ENCODE results near the gene EDAR. TPM values are rescaled to one million over a fixed set of nuclear protein-coding genes. Genes with fewer than 3 reads are reported as not detected.

EDAR gene
- total RNA-seq, 6 donors from 2014 or later = under 0.01 to 0.13 (median 0.09) TPM; not detected in 3

DNA sequence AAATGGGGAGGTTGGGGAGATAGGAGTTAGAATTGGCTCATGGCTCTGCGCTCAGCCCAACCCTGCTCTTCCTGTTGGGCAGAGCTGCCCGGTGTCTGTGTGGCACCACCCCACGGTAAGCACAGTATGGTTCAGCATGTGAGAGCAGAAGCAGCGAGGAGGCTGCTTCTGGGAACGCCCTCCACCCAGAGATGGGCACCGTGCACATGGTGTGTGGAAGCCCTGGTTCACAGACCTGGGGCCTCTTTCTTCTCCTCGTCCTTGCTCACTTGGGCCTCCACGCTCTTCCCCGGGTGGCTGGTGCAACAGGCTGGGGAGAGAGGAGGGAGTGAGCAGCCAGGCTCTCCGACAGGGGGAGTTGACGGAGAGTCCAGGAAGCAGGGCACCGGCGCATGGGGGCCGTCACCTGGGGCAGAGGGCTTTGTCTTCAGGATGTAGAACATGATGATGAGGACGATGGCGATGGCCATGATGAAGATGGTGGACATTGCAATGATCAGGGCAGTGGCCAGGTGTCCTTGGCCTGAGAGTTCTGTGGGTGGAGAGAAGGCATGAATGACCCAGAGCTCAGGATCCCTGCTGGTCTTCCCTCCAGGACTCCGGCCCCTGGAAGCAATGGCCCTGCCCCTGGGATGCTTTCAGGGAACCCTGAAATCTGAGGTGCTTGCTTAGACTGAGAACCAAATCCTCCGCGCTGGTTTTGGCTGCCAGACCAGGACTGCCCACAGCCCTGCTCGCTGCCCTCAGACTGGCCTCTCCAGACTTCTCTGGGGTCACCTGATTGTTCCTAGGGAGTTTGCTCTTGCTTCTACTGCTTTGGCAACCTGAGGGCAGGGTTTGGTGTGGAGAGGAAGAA lies 78.3 kb downstream of the EDAR start:
- H3K4me3 ChIP-seq = no peak overlapping the region
- 82 to 92% methylated on average over 18 to 20 of the region's 20 CpGs for WGBS, 2 donors
- TF ChIP-seq EP300 (IDR thresholded peaks at IDR 0.05) (no peak), POLR2AphosphoS5 (IDR thresholded peaks at IDR 0.05) (no peak), POLR2A (IDR thresholded peaks at IDR 0.05) (no peak), CTCF (IDR thresholded peaks at IDR 0.05) (no peak)
- no peak for ATAC-seq (ENCODE audit: low FRiP score in 2 of 2)
- H3K9me3 ChIP-seq = no peaks in the 10 kb centered on the region
- H3K36me3 ChIP-seq = no peaks in the 10 kb centered on the region
- no peak overlapping the region for H3K27ac ChIP-seq
- H3K4me1 ChIP-seq = no peaks in the 10 kb centered on the region
- H3K27me3 ChIP-seq = no peaks in the 10 kb centered on the region
- DNase-seq = no peak

DNA sequence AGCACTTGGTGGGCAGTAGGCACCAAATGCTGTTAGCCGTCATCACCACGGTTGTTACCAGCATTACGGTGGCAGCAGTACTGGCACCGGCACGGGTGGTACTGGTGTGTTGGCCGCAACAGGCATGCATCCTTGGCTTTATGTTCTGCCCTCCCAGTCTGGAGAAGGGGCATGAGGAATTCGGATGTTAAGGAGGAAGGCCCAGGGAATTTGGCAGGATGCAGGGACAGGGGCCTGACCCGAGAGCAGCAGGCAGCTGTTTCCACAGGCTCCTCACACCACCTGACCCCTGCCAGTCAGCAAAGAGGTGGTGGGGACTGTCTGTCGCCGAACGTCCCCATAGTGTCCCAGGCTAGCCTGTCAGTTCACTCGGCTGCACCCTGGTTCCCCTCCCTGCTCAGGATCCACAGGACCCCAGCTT lies 79.0 kb downstream of the EDAR start:
- DNase-seq (no peak), ATAC-seq (ENCODE audit: low FRiP score in 2 of 2) (no peak)
- H3K27ac ChIP-seq = no peak overlapping the region
- no peaks in the 10 kb centered on the region for H3K4me1 ChIP-seq
- 91% methylated on average over 7 to 12 of the region's 12 CpGs for WGBS, 2 donors
- TF ChIP-seq CTCF (IDR thresholded peaks at IDR 0.05) = no peak
- TF ChIP-seq POLR2AphosphoS5 (IDR thresholded peaks at IDR 0.05) = no peak
- TF ChIP-seq POLR2A (IDR thresholded peaks at IDR 0.05) = no peak
- TF ChIP-seq EP300 (IDR thresholded peaks at IDR 0.05) = no peak
- no peaks in the 10 kb centered on the region for H3K36me3 ChIP-seq
- no peaks in the 10 kb centered on the region for H3K9me3 ChIP-seq
- no peak overlapping the region for H3K4me3 ChIP-seq
- no peaks in the 10 kb centered on the region for H3K27me3 ChIP-seq

- no peak overlapping the region for H3K4me3 ChIP-seq
- DNase-seq (no peak), ATAC-seq (ENCODE audit: low FRiP score in 2 of 2) (no peak)
- no peak overlapping the region for H3K27ac ChIP-seq
- no peaks in the 10 kb centered on the region for H3K27me3 ChIP-seq
- TF ChIP-seq CTCF (IDR thresholded peaks at IDR 0.05) (no peak), POLR2A (IDR thresholded peaks at IDR 0.05) (no peak), POLR2AphosphoS5 (IDR thresholded peaks at IDR 0.05) (no peak), EP300 (IDR thresholded peaks at IDR 0.05) (no peak)
- 79 to 86% methylated on average over 7 to 9 of the region's 9 CpGs for WGBS, 2 donors
- no peaks in the 10 kb centered on the region for H3K9me3 ChIP-seq
- H3K4me1 ChIP-seq = no peaks in the 10 kb centered on the region
- no peaks in the 10 kb centered on the region for H3K36me3 ChIP-seq
Observed at GRCh38 chr2:108909275-108909823, 79.7 kb downstream of the EDAR start.

GRCh38 chr2:108908713-108909070 lies 80.3 kb downstream of the EDAR start:
- ATAC-seq (ENCODE audit: low FRiP score in 2 of 2) = no peak
- Histone ChIP-seq H3K9me3 (no peaks in the 10 kb centered on the region), H3K4me3 (no peak overlapping the region), H3K27me3 (no peaks in the 10 kb centered on the region), H3K27ac (no peak overlapping the region), H3K4me1 (no peaks in the 10 kb centered on the region), H3K36me3 (no peaks in the 10 kb centered on the region)
- no peak for TF ChIP-seq CTCF (IDR thresholded peaks at IDR 0.05)
- no peak for TF ChIP-seq POLR2AphosphoS5 (IDR thresholded peaks at IDR 0.05)
- TF ChIP-seq EP300 (IDR thresholded peaks at IDR 0.05) = no peak
- no peak for TF ChIP-seq POLR2A (IDR thresholded peaks at IDR 0.05)
- 73 to 100% methylated on average over 1 of the region's 1 CpG for WGBS, 2 donors
- no peak for DNase-seq

Measured in upper lobe of left lung (tissue), 6 donors.